AG09309 (cell line): Measurements from ENCODE around the gene TAF1L.

ENCODE experiments used
- DNase-seq: peaks from one replicate; pipeline ENCODE4 v3.0.0-alpha.2; 2010; ENCODE audit warnings: low read depth
- H3K4me3 ChIP-seq: 2 replicates; pipeline ENCODE4 v1.5.1; 2011; ENCODE audit warnings: mild to moderate bottlenecking, low read depth, low read length, moderate library complexity; ENCODE audit not compliant: control insufficient read depth
- TF ChIP-seq, protein P1 (sequence below): IDR thresholded peaks from 2 replicates; pipeline ENCODE4 v1.5.1; 2011; ENCODE audit warnings: mild to moderate bottlenecking, low read depth, low read length, inconsistent platforms; ENCODE audit not compliant: insufficient read depth, control insufficient read depth; ENCODE audit errors: missing control alignments

Gene TAF1L

DNA sequence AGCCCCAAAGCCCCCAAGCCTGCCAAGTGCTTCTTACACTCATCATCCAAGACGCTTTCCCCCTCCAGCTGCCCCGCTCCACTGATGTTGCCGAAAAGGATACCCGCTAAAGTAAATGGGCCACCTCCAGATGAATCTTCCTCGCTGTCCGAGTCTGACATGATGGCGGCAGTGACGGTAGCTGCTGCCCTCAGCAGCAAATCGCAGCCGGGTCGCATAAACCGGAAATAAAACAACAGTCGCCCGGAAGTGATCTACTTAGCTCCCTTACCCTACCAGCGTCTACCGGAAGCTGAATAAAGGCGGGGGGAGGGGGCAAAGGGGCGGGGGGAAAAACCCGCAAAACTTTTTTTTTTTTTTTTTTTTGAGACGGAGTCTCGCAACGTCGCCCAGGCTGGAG lies at the start of gene TAF1L:
Gene TAF1L, minus strand, starts transcription at position 308 of the 400 bp plus-strand sequence. Its CDS starts 90 bp downstream, at position 218.
- no peak within 1 kb of the TSS for H3K4me3 ChIP-seq
- DNase-seq = no peak
- TF ChIP-seq, protein P1, sequence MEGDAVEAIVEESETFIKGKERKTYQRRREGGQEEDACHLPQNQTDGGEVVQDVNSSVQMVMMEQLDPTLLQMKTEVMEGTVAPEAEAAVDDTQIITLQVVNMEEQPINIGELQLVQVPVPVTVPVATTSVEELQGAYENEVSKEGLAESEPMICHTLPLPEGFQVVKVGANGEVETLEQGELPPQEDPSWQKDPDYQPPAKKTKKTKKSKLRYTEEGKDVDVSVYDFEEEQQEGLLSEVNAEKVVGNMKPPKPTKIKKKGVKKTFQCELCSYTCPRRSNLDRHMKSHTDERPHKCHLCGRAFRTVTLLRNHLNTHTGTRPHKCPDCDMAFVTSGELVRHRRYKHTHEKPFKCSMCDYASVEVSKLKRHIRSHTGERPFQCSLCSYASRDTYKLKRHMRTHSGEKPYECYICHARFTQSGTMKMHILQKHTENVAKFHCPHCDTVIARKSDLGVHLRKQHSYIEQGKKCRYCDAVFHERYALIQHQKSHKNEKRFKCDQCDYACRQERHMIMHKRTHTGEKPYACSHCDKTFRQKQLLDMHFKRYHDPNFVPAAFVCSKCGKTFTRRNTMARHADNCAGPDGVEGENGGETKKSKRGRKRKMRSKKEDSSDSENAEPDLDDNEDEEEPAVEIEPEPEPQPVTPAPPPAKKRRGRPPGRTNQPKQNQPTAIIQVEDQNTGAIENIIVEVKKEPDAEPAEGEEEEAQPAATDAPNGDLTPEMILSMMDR = no peak

DNA sequence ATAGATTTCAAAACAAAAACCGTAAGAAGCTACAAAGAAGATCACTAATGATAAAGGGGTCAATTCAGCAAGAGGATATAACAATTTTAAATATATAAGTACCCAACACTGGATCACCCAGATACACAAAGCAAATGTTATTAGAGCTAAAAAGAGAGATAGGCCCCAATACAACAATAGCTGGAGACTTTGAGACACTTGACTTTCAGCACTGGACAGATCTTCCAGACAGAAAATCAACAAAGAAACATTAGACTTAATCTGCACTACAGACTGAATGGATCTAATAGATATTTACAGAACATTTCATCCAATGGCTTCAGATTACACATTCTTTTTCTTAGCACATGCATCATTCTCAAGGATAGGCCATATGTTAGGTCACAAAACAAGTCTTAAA lies 46.3 kb upstream of the TAF1L start:
- no peak overlapping the region for H3K4me3 ChIP-seq
- TF ChIP-seq, protein P1 = no peak
- DNase-seq = no peak

DNA sequence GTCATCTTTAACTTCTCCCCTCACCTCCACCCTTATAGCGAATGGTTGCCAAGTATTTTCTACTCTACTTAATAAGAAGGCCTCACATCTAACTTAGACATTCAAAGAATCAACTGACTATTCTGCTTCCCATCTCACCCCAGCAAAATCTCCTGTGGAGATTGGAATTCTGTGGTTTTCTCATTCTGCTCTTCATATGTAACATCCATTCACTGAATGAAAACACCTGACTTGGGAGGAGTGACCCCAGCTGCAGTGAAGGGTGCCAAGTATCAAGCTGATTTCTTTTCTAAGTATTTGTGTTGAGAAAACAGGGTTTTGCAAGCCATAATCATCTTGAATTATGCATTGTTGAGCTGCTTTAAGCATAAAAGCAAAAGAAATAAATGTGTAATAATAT lies 42.5 kb upstream of the TAF1L start:
- TF ChIP-seq, protein P1 = no peak
- H3K4me3 ChIP-seq = no peak overlapping the region
- no peak for DNase-seq

- peak; percentile 13 for DNase-seq
- H3K4me3 ChIP-seq = no peak overlapping the region
- TF ChIP-seq, protein P1 = no peak
Measured at GRCh38 chr9:32672469-32672868, 37.0 kb upstream of the TAF1L start.

DNA sequence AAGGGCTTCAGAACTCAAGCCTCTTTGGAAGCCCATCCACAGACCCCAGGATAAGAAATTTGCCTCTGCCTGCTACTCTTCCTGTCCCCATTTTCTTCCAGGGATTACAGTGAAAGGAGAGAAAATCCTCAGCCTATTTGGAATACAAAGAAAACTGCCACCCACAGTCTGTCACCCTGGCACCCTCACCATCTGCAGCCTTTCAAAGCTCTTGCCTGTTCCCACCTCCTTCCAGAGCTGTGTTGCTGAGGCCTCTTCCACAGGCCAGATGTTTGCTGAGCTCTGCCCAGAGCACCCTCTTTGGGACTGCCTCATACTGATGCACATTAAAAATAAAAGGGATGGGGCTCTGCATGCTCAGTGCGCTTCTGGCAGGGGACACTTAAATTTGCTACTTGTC lies 35.9 kb upstream of the TAF1L start:
- no peak overlapping the region for H3K4me3 ChIP-seq
- TF ChIP-seq, protein P1 = no peak
- DNase-seq = no peak

DNA sequence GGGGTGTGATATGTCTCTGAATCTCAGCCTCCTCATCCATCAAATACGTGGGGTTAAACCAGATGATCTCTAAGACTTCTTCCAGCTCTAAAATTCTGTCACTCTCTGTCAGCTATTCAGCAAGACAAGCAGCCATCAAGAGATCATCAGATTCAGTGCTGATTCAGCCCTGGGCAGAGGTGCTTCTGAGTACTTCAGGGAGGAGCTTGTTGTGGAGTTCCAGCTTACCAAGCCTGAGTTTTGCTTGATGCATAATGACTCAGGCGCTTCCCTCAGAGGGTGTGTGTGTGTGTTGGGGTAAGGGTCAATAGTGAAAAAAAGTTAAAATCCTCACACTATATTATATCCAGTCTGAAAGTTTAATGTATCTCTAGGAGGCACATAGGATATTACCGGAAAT lies 29.6 kb upstream of the TAF1L start:
- TF ChIP-seq, protein P1 = no peak
- no peak for DNase-seq
- H3K4me3 ChIP-seq = no peak overlapping the region

- no peak overlapping the region for H3K4me3 ChIP-seq
- no peak for DNase-seq
- TF ChIP-seq, protein P1 = no peak
Measured at GRCh38 chr9:32663741-32664140, 28.3 kb upstream of the TAF1L start.
